ENCODE results near the gene SLC31A1. TPM values are rescaled to one million over a fixed set of nuclear protein-coding genes. Genes with fewer than 3 reads are reported as not detected.

The SLC31A1 gene
- total and polyA plus RNA-seq, 2 donors (not counting 1 experiment from before 2014, with no cell fraction given) = 1.1 to 3.2 TPM

DNA sequence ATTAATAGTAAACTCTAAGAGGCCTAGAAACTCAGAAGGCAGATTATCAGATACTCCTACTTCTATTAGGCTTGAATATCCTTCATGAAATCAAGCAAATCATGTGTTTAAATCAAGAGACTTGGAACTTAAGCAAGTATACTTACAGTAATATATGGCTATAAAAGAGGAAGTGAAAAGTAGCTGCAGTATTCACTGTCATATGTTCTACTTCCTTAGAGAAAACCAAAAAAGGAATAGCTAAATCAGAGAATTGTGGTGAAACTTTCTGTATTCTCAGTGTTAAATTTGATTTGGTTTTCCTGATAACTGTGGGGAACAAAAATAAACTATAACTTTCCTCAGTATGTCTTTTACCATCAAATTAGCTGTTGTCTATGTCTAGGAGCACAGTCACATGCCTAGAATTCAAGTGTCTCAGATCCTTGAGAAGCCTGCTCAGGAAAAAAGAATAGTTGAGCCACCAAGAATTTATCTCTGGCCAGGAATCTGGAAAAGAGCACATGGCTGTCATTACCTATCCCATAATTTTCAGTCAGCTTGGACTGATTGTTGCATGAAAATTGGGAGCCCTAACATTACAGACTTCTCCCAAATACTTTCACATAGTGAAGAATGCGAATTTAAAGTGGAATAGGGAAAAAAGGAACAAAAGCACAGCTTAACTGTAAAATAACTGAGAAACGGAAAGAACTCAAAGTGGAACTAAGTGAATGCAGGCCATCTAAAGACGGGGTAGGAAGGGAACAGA lies 2.0 kb upstream of the SLC31A1 start:
- peak overlapping the region; percentile 59 to 84 for H3K27ac ChIP-seq (ENCODE audit: low read length in 2 of 2)
- peaks cover 33 to 35% of the 10 kb centered on the region in 2 donors for H3K4me1 ChIP-seq (ENCODE audit: control insufficient read depth in 2 of 2, insufficient read depth in 2 of 2, low read length in 2 of 2)
- 0% methylated on average over 1 of the region's 3 CpGs for WGBS (ENCODE audit: insufficient coverage)
- peak overlapping the region; percentile 91 for H3K4me2 ChIP-seq (replicated peaks; ENCODE audit: low read depth, low read length, poor library complexity, severe bottlenecking)
- H3K9ac ChIP-seq (ENCODE audit: low read length) = peak overlapping the region; percentile 95
- ATAC-seq (ENCODE audit: low read depth) (no peak), DNase-seq (peak; percentile 70)
- H3K4me1 Mint-ChIP-seq = peaks cover 53% of the 10 kb centered on the region
- no peaks in the 10 kb centered on the region for H3K9me3 Mint-ChIP-seq (ENCODE audit: insufficient read depth)
- peak overlapping the region; percentile 95 for H3K27ac Mint-ChIP-seq
- H3K4me3 Mint-ChIP-seq = peak overlapping the region; percentile 95
- no peak for TF ChIP-seq EZH2 (IDR thresholded peaks at IDR 0.05; ENCODE audit: borderline replicate concordance, insufficient read depth, low read depth, low read length, poor library complexity, severe bottlenecking)
- TF ChIP-seq, protein P1, sequence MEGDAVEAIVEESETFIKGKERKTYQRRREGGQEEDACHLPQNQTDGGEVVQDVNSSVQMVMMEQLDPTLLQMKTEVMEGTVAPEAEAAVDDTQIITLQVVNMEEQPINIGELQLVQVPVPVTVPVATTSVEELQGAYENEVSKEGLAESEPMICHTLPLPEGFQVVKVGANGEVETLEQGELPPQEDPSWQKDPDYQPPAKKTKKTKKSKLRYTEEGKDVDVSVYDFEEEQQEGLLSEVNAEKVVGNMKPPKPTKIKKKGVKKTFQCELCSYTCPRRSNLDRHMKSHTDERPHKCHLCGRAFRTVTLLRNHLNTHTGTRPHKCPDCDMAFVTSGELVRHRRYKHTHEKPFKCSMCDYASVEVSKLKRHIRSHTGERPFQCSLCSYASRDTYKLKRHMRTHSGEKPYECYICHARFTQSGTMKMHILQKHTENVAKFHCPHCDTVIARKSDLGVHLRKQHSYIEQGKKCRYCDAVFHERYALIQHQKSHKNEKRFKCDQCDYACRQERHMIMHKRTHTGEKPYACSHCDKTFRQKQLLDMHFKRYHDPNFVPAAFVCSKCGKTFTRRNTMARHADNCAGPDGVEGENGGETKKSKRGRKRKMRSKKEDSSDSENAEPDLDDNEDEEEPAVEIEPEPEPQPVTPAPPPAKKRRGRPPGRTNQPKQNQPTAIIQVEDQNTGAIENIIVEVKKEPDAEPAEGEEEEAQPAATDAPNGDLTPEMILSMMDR (IDR thresholded peaks at IDR 0.05) = no peak
- intact Hi-C loops (cut with micrococcal nuclease) = no loop called here
- H3K4me3 ChIP-seq (ENCODE audit: control extremely low read depth in 1 of 5, extremely low read depth in 1 of 5, insufficient read depth in 1 of 5, low read depth in 2 of 5, low read length in 4 of 5) = peak overlapping the region in 4 of 5 experiments; percentile 13 to 97 (median 58)
- H2AFZ ChIP-seq (ENCODE audit: insufficient read depth, low read depth, low read length, poor library complexity, severe bottlenecking) = no peak overlapping the region
- H3K27me3 Mint-ChIP-seq = no peaks in the 10 kb centered on the region
- H3K36me3 ChIP-seq (replicated peaks in 1 of 2; ENCODE audit: control extremely low read depth in 1 of 2, control insufficient read depth in 1 of 2, extremely low read depth in 1 of 2, insufficient read depth in 2 of 2, low read length in 1 of 2) = no peaks in the 10 kb centered on the region
- POLR2A ChIA-PET = interaction anchor here (0.8 to 2.1 kb wide), 3 partner anchors 12 to 191 kb away, joined by 4 to 12 read pairs (median 4); partner anchors contain the start of genes C9orf43, CDC26 and POLE3
- no peaks in the 10 kb centered on the region for H3K27me3 ChIP-seq (replicated peaks in 1 of 4; ENCODE audit: control extremely low read depth in 1 of 4, control insufficient read depth in 3 of 4, insufficient read depth in 4 of 4, low read length in 3 of 4)
- H4K20me1 ChIP-seq (ENCODE audit: control insufficient read depth, insufficient read depth, low read length, poor library complexity, severe bottlenecking) = peaks cover 20% of the 10 kb centered on the region
- CTCF ChIA-PET = interaction anchor here (0.7 to 5.6 kb wide), 5 partner anchors 13 to 439 kb away, joined by 3 to 39 read pairs (median 4); partner anchors contain the start of genes CDC26 and PRPF4
- peaks cover 70% of the 10 kb centered on the region for H3K79me2 ChIP-seq (ENCODE audit: control insufficient read depth, insufficient read depth, low read length)
- H3K9me3 ChIP-seq (ENCODE audit: control extremely low read depth in 1 of 3, control insufficient read depth in 2 of 3, insufficient read depth in 1 of 3, low read length in 2 of 3) = peaks cover 0 to 4% (median 0%) of the 10 kb centered on the region in 3 donors

Data from B cell (primary cell).